ENCODE measurements around the gene AIP. TPM values are rescaled to one million over a fixed set of nuclear protein-coding genes. Genes with fewer than 3 reads are reported as not detected.

The AIP gene
- total and polyA plus RNA-seq, 2 donors (not counting 1 experiment from before 2014, with no cell fraction given), result 127 to 205 TPM

DNA sequence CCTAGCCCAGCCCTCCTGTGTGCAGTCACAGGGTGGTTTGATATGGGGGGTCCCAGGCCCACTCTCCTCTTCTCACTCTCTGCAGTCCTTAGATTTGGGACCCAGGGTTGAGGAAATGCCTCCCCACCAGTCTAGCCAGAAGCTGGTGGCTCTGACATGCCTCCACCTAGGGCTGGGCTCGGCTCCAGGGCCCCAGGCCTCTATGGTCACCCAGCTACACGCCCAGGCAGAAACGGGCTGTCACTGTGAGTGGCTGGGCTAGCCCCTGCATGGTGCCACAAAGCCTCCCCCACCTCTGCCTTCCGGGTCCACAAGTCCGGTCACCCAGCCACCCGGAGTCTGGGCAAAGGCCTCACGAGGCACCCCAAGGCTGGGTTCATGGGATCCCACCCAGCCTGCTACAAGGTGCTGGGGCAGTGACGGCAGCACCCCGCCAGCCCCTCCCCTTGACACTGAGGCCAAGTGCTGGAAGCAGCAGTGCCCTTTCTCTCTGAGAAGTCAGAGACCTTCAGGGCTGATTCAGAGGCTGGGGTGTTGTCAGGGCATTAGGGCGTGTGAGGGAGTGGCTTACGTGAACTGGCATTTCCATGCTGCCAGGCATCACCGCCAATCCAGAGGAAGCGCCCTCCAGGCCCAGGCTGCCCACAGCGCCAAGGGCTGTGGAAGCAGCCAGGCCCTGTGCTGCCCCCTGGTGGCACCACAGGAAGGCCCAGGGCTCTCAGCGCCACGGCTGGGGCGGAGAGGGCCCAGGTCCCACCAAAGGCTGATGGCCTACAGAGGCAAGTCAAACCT is 23.0 kb downstream of the AIP start:
- no peaks in the 10 kb centered on the region for H3K9me3 Mint-ChIP-seq (ENCODE audit: insufficient read depth)

More for the DNA sequence above, 23.0 kb downstream of the AIP start:
- Mint-ChIP-seq H3K4me1 (peaks cover 48% of the 10 kb centered on the region), H3K4me3 (peak overlapping the region; percentile 92), H3K27ac (peak overlapping the region; percentile 95), H3K27me3 (peaks cover 1% of the 10 kb centered on the region)
- peak; percentile 35 for ATAC-seq (ENCODE audit: low read depth)
- Histone ChIP-seq H3K9me3 (ENCODE audit: control extremely low read depth in 1 of 3, control insufficient read depth in 2 of 3, insufficient read depth in 1 of 3, low read length in 2 of 3) (no peaks in the 10 kb centered on the region), H3K27ac (ENCODE audit: low read length in 2 of 2) (peak overlapping the region; percentile 68 to 98), H3K79me2 (ENCODE audit: control insufficient read depth, insufficient read depth, low read length) (peaks cover 47% of the 10 kb centered on the region), H3K4me2 (replicated peaks; ENCODE audit: low read depth, low read length, poor library complexity, severe bottlenecking) (peak overlapping the region; percentile 97), H3K9ac (ENCODE audit: low read length) (peak overlapping the region; percentile 89), H4K20me1 (ENCODE audit: control insufficient read depth, insufficient read depth, low read length, poor library complexity, severe bottlenecking) (peaks cover 61% of the 10 kb centered on the region), H2AFZ (ENCODE audit: insufficient read depth, low read depth, low read length, poor library complexity, severe bottlenecking) (peak overlapping the region; percentile 74), H3K36me3 (replicated peaks in 1 of 2; ENCODE audit: control extremely low read depth in 1 of 2, control insufficient read depth in 1 of 2, extremely low read depth in 1 of 2, insufficient read depth in 2 of 2, low read length in 1 of 2) (peaks cover 0 to 33% of the 10 kb centered on the region in 2 experiments), H3K4me1 (ENCODE audit: control insufficient read depth in 2 of 2, insufficient read depth in 2 of 2, low read length in 2 of 2) (peaks cover 40 to 50% of the 10 kb centered on the region in 2 donors), H3K27me3 (replicated peaks in 1 of 4; ENCODE audit: control extremely low read depth in 1 of 4, control insufficient read depth in 3 of 4, insufficient read depth in 4 of 4, low read length in 3 of 4) (peaks cover 0 to 6% (median 0%) of the 10 kb centered on the region in 4 experiments), H3K4me3 (ENCODE audit: control extremely low read depth in 1 of 5, extremely low read depth in 1 of 5, insufficient read depth in 1 of 5, low read depth in 2 of 5, low read length in 4 of 5) (peak overlapping the region in 4 of 5 experiments; percentile 40 to 90 (median 87))
- intact Hi-C loops (cut with micrococcal nuclease), result loop anchor here (1.0 to 5.0 kb wide), 8 partner anchors 24 to 264 kb away; partner anchors contain the start of genes ANKRD13D, GRK2, PPP1CA and PTPRCAP
- DNase-seq, result peak; percentile 93
- ChIA-PET POLR2A (interaction anchor here (1.0 to 2.1 kb wide), 10 partner anchors 20 to 116 kb away, joined by 4 to 13 read pairs (median 6); partner anchors contain the start of genes AIP, PPP1CA, PTPRCAP and RAD9A), CTCF (interaction anchor here (0.6 to 2.8 kb wide), 17 partner anchors 17 to 234 kb away, joined by 3 to 20 read pairs (median 4); partner anchors contain the start of genes PPP1CA, PTPRCAP, RAD9A and TBC1D10C)
- 14% methylated on average over 16 of the region's 17 CpGs for WGBS (ENCODE audit: insufficient coverage)
- TF ChIP-seq EZH2 (IDR thresholded peaks at IDR 0.05; ENCODE audit: borderline replicate concordance, insufficient read depth, low read depth, low read length, poor library complexity, severe bottlenecking), result no peak
- TF ChIP-seq, protein P1, sequence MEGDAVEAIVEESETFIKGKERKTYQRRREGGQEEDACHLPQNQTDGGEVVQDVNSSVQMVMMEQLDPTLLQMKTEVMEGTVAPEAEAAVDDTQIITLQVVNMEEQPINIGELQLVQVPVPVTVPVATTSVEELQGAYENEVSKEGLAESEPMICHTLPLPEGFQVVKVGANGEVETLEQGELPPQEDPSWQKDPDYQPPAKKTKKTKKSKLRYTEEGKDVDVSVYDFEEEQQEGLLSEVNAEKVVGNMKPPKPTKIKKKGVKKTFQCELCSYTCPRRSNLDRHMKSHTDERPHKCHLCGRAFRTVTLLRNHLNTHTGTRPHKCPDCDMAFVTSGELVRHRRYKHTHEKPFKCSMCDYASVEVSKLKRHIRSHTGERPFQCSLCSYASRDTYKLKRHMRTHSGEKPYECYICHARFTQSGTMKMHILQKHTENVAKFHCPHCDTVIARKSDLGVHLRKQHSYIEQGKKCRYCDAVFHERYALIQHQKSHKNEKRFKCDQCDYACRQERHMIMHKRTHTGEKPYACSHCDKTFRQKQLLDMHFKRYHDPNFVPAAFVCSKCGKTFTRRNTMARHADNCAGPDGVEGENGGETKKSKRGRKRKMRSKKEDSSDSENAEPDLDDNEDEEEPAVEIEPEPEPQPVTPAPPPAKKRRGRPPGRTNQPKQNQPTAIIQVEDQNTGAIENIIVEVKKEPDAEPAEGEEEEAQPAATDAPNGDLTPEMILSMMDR (IDR thresholded peaks at IDR 0.05), result peak; percentile 93
